Prostate gland (tissue), 2 donors: ENCODE data around the gene COL11A2. TPM values are rescaled to one million over a fixed set of nuclear protein-coding genes. Genes with fewer than 3 reads are reported as not detected.

Experiments
- DNase-seq: peaks from one replicate; pipeline ENCODE4 v3.0.0-alpha.2; 2019; ENCODE audit warnings: low spot score
- H3K27ac ChIP-seq, 2 donors: fragments of 200-600 bp; sonication (generic); 2 replicates each; pipeline ENCODE4 v1.5.1; 2017 to 2019
- H3K27me3 ChIP-seq: fragments of 200-600 bp; sonication (generic); replicated peaks from 2 replicates; pipeline ENCODE4 v1.5.1; 2019; ENCODE audit not compliant: insufficient read depth
- H3K36me3 ChIP-seq, 2 donors: fragments of 200-600 bp; sonication (generic); 1 replicate in 1 of 2; 2 replicates in 1 of 2; pipeline versions ENCODE4 v1.5.1 to v1.8.1; 2017 to 2019
- H3K4me1 ChIP-seq: fragments of 200-600 bp; sonication (generic); replicated peaks from 2 replicates; pipeline ENCODE4 v1.5.1; 2019
- H3K4me3 ChIP-seq, 2 donors: fragments of 200-600 bp; sonication (generic); 2 replicates each; pipeline ENCODE4 v1.5.1; 2017 to 2019
- H3K9me3 ChIP-seq: fragments of 200-600 bp; sonication (generic); 2 replicates; pipeline ENCODE4 v1.5.1; 2017
- POLR2A ChIP-seq: fragments of 450-650 bp; IDR thresholded peaks from one replicate; pipeline ENCODE4 v1.6.1; 2016; ENCODE audit warnings: antibody characterized with exemption, mild to moderate bottlenecking
- POLR2AphosphoS5 ChIP-seq: sonication (generic); formaldehyde crosslinking; IDR thresholded peaks from one replicate; pipeline ENCODE4 v1.6.1; 2017; ENCODE audit warnings: antibody characterized with exemption
- WGBS: methylation state at CpG from one replicate; pipeline ENCODE4 v1.1.5; 2018; 5-methylcytosine and 5-hydroxymethylcytosine counted together
- intact Hi-C: fragments of 100-400 bp; cut with DNase I; formaldehyde crosslinking; loops from one replicate; pipeline ENCODE4 v1.14.2; 2022
- total RNA-seq, 2 donors: library from RNA; depleted of rRNA; stranded (reverse); fragments of >200 nt; gene quantifications; one replicate each; pipeline ENCODE4 v1.1.0, GENCODE V29; 2016
- TF ChIP-seq, protein P1 (sequence below), 4 experiments: fragments of 200-600 bp in 2 of 4; fragments of 450-650 bp in 2 of 4; sonication (generic) in 2 of 4; IDR thresholded peaks; 1 replicate in 3 of 4; 2 replicates in 1 of 4; pipeline ENCODE4 v1.5.1; 2016 to 2019; ENCODE audit warnings: antibody characterized with exemption in 4 of 4, mild to moderate bottlenecking in 2 of 4, moderate library complexity in 2 of 4

Gene COL11A2
- total RNA-seq, result 1 to 10 TPM in 1 of 2 donors, under 1 TPM in 1; 0.91 to 3.6 TPM

DNA sequence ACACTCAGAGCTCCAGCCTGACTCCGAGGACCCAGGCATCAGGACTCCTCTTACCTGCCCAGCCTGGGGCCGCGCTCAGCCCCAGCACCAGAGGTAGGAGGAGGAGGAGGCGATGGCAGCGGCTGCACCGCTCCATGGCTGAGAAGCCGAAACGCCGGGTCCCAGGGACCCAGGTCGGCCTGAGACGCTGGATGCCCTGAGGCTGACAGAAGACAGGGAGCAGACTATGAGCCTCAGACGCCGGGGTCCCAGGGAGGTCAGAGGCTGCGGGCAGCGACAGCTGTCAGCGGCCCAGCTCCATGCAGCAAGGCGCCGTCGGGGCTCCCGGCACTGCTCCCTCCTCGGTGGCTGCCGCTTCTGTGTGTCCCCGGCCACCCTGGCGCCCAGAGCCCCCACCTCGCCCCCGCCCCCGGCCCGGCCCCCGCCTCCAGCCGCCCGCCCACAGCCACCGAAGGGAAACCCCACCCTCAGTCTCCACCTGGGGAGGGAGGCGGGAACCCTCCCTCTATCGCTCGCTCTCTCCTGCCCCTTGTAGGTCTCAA, at the start of gene COL11A2:
Gene COL11A2 (minus strand): TSS at position 363 of the 542 bp plus-strand sequence. CDS start 227 bp downstream, at position 136.
- no peaks in the 10 kb centered on the region for H3K27me3 ChIP-seq
- peaks cover 0 to 11% of the 10 kb centered on the region in 2 donors for H3K36me3 ChIP-seq
- WGBS, result 16% methylated on average over 30 of the region's 35 CpGs
- peaks cover 7% of the 10 kb centered on the region for H3K4me1 ChIP-seq
- H3K9me3 ChIP-seq, result no peaks in the 10 kb centered on the region
- peak within 1 kb of the TSS; percentile 21 to 31 for H3K4me3 ChIP-seq
- peak within 1 kb of the TSS in 1 of 2 donors; percentile 8 for H3K27ac ChIP-seq
- no peak for DNase-seq
- intact Hi-C loops, result no loop called here
- TF ChIP-seq POLR2AphosphoS5 (no peak), POLR2A (no peak)
- TF ChIP-seq, protein P1, sequence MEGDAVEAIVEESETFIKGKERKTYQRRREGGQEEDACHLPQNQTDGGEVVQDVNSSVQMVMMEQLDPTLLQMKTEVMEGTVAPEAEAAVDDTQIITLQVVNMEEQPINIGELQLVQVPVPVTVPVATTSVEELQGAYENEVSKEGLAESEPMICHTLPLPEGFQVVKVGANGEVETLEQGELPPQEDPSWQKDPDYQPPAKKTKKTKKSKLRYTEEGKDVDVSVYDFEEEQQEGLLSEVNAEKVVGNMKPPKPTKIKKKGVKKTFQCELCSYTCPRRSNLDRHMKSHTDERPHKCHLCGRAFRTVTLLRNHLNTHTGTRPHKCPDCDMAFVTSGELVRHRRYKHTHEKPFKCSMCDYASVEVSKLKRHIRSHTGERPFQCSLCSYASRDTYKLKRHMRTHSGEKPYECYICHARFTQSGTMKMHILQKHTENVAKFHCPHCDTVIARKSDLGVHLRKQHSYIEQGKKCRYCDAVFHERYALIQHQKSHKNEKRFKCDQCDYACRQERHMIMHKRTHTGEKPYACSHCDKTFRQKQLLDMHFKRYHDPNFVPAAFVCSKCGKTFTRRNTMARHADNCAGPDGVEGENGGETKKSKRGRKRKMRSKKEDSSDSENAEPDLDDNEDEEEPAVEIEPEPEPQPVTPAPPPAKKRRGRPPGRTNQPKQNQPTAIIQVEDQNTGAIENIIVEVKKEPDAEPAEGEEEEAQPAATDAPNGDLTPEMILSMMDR (IDR thresholded peaks at IDR 0.05), result no peak

DNA sequence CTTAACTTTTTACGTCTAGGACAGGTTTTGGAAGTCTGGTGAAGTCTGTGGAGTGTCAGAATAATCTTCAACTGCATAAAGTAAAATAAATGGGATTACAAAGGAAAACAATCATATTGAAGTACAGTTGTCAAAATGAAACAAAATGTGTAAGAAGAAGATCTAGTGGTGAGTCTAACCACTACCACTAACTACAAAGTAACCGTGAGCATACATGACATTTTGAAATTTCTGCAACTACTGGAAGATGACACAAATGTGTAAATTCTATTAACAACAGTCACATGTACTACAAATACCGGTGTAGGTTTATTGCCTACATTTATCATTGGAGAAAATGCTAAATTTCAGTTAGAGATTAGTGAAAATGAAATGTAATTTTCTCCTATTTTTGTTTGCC, 49.7 kb upstream of the COL11A2 start:
- no peak for DNase-seq
- WGBS, result 53% methylated on average over 3 of the region's 3 CpGs
- Histone ChIP-seq H3K9me3 (no peaks in the 10 kb centered on the region), H3K4me3 (no peak overlapping the region), H3K4me1 (no peaks in the 10 kb centered on the region), H3K36me3 (no peaks in the 10 kb centered on the region), H3K27ac (no peak overlapping the region), H3K27me3 (peaks cover 2% of the 10 kb centered on the region)
- intact Hi-C loops, result loop anchor here (10.0 kb wide), 1 partner anchor 117 kb away; no protein-coding TSS in a partner anchor
- TF ChIP-seq POLR2AphosphoS5, result no peak
- TF ChIP-seq POLR2A, result no peak
- TF ChIP-seq, protein P1 (IDR thresholded peaks at IDR 0.05), result no peak

GRCh38 chr6:33237741-33238140, 45.5 kb upstream of the COL11A2 start:
- Histone ChIP-seq H3K36me3 (no peaks in the 10 kb centered on the region), H3K27ac (no peak overlapping the region), H3K9me3 (no peaks in the 10 kb centered on the region), H3K27me3 (peaks cover 5% of the 10 kb centered on the region), H3K4me1 (no peaks in the 10 kb centered on the region), H3K4me3 (no peak overlapping the region)
- TF ChIP-seq POLR2A, result no peak
- TF ChIP-seq, protein P1 (IDR thresholded peaks at IDR 0.05), result no peak
- no peak for TF ChIP-seq POLR2AphosphoS5
- intact Hi-C loops, result no loop called here
- WGBS, result 63% methylated on average over 2 of the region's 2 CpGs
- DNase-seq, result no peak

DNA sequence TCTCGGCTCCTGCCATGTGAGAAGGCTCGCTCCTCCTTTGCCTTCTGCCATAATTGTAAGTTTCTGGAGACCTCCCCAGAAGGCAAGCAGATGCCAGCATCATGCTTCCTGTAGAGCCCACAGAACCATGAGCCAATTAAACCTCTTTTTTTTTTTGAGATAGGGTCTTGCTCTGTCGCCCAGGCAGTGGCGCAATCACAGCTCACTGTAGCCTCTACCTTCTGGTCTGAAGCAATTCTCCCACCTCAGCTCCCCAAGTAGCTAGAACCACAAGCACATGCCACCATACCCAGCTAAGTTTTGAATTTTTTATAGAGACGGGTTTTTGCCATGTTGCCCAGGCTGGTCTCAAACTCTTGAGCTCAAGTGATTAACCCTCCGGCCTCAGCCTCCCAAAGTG, 44.6 kb upstream of the COL11A2 start:
- no peak for DNase-seq
- Histone ChIP-seq H3K27me3 (peaks cover 4% of the 10 kb centered on the region), H3K4me3 (no peak overlapping the region), H3K4me1 (no peaks in the 10 kb centered on the region), H3K9me3 (no peaks in the 10 kb centered on the region), H3K36me3 (no peaks in the 10 kb centered on the region), H3K27ac (no peak overlapping the region)
- 89% methylated on average over 6 of the region's 6 CpGs for WGBS
- intact Hi-C loops, result no loop called here
- TF ChIP-seq, protein P1 (IDR thresholded peaks at IDR 0.05), result no peak
- TF ChIP-seq POLR2AphosphoS5 (no peak), POLR2A (no peak)

- no peaks in the 10 kb centered on the region for H3K4me1 ChIP-seq
- no peaks in the 10 kb centered on the region for H3K9me3 ChIP-seq
- no peak overlapping the region for H3K27ac ChIP-seq
- H3K36me3 ChIP-seq, result no peaks in the 10 kb centered on the region
- no peak overlapping the region for H3K4me3 ChIP-seq
- TF ChIP-seq POLR2AphosphoS5 (no peak), POLR2A (no peak)
- TF ChIP-seq, protein P1 (IDR thresholded peaks at IDR 0.05), result no peak
- DNase-seq, result no peak
- intact Hi-C loops, result no loop called here
- H3K27me3 ChIP-seq, result peaks cover 4% of the 10 kb centered on the region
Measured at GRCh38 chr6:33236328-33236727, 44.1 kb upstream of the COL11A2 start.
